ENCODE data around the gene MSH4. TPM values are rescaled to one million over a fixed set of nuclear protein-coding genes. Genes with fewer than 3 reads are reported as not detected.
"Not testable (repeated sequence)": the region's sequence is repeated elsewhere in the genome, so short reads cannot be mapped to it uniquely, and the experiment has no call there.

Gene MSH4
- total RNA-seq, 1 donor from 2014 or later = 0.20 TPM

GRCh38 chr1:75908717-75909152 lies 112.1 kb downstream of the MSH4 start:
- Mint-ChIP-seq H3K27ac (ENCODE audit: unreplicated experiment) (no peak overlapping the region), H3K9me3 (ENCODE audit: low read depth) (peaks cover 17% of the 10 kb centered on the region), H3K4me1 (ENCODE audit: low read depth) (no peaks in the 10 kb centered on the region), H3K4me3 (ENCODE audit: unreplicated experiment) (no peak overlapping the region), H3K27me3 (ENCODE audit: low read depth) (no peaks in the 10 kb centered on the region), H3K36me3 (ENCODE audit: low read depth) (peaks cover 4% of the 10 kb centered on the region)
- peak; percentile 85 for TF ChIP-seq CTCF (IDR thresholded peaks at IDR 0.05)
- DNase-seq (ENCODE audit: low spot score) = no peak

- Mint-ChIP-seq H3K4me1 (ENCODE audit: low read depth) (no peaks in the 10 kb centered on the region), H3K36me3 (ENCODE audit: low read depth) (peaks cover 2% of the 10 kb centered on the region), H3K9me3 (ENCODE audit: low read depth) (peaks cover 3% of the 10 kb centered on the region), H3K27me3 (ENCODE audit: low read depth) (peaks cover 7% of the 10 kb centered on the region), H3K4me3 (ENCODE audit: unreplicated experiment) (no peak overlapping the region), H3K27ac (ENCODE audit: unreplicated experiment) (no peak overlapping the region)
- no peak for DNase-seq (ENCODE audit: low spot score)
- TF ChIP-seq CTCF (IDR thresholded peaks at IDR 0.05) = no peak
Measured at GRCh38 chr1:75916834-75917233, 120.2 kb downstream of the MSH4 start.

GRCh38 chr1:75922698-75923097 lies 126.0 kb downstream of the MSH4 start:
- H3K27me3 Mint-ChIP-seq (ENCODE audit: low read depth) = peaks cover 6% of the 10 kb centered on the region
- H3K4me1 Mint-ChIP-seq (ENCODE audit: low read depth) = no peaks in the 10 kb centered on the region
- no peak for DNase-seq (ENCODE audit: low spot score)
- H3K4me3 Mint-ChIP-seq (ENCODE audit: unreplicated experiment) = no peak overlapping the region
- no peak overlapping the region for H3K27ac Mint-ChIP-seq (ENCODE audit: unreplicated experiment)
- H3K36me3 Mint-ChIP-seq (ENCODE audit: low read depth) = no peaks in the 10 kb centered on the region
- peaks cover 8% of the 10 kb centered on the region for H3K9me3 Mint-ChIP-seq (ENCODE audit: low read depth)
- no peak for TF ChIP-seq CTCF (IDR thresholded peaks at IDR 0.05)

GRCh38 chr1:75932304-75932703 lies 135.6 kb downstream of the MSH4 start, which contains the start of gene ASB17:
Gene ASB17 (minus strand): TSS chr1:75932404. CDS start chr1:75932291, 113 bp downstream.
- no peaks in the 10 kb centered on the region for H3K36me3 Mint-ChIP-seq (ENCODE audit: low read depth)
- no peaks in the 10 kb centered on the region for H3K4me1 Mint-ChIP-seq (ENCODE audit: low read depth)
- H3K27ac Mint-ChIP-seq (ENCODE audit: unreplicated experiment) = no peak within 1 kb of the TSS
- no peak within 1 kb of the TSS for H3K4me3 Mint-ChIP-seq (ENCODE audit: unreplicated experiment)
- H3K27me3 Mint-ChIP-seq (ENCODE audit: low read depth) = no peaks in the 10 kb centered on the region
- DNase-seq (ENCODE audit: low spot score) = no peak
- peaks cover 4% of the 10 kb centered on the region for H3K9me3 Mint-ChIP-seq (ENCODE audit: low read depth)
- TF ChIP-seq CTCF (IDR thresholded peaks at IDR 0.05) = no peak

- Mint-ChIP-seq H3K4me3 (ENCODE audit: unreplicated experiment) (no peak overlapping the region), H3K4me1 (ENCODE audit: low read depth) (no peaks in the 10 kb centered on the region), H3K27me3 (ENCODE audit: low read depth) (peaks cover 5% of the 10 kb centered on the region), H3K36me3 (ENCODE audit: low read depth) (no peaks in the 10 kb centered on the region), H3K27ac (ENCODE audit: unreplicated experiment) (no peak overlapping the region), H3K9me3 (ENCODE audit: low read depth) (no peaks in the 10 kb centered on the region)
- no peak for DNase-seq (ENCODE audit: low spot score)
- no peak for TF ChIP-seq CTCF (IDR thresholded peaks at IDR 0.05)
Measured at GRCh38 chr1:75937034-75937433, 140.4 kb downstream of the MSH4 start.

GRCh38 chr1:75943037-75943436 lies 146.4 kb downstream of the MSH4 start:
- H3K27me3 Mint-ChIP-seq (ENCODE audit: low read depth); H3K4me3 Mint-ChIP-seq (ENCODE audit: unreplicated experiment); DNase-seq (ENCODE audit: low spot score); H3K4me1 Mint-ChIP-seq (ENCODE audit: low read depth); H3K27ac Mint-ChIP-seq (ENCODE audit: unreplicated experiment); H3K36me3 Mint-ChIP-seq (ENCODE audit: low read depth): not testable (repeated sequence)
- H3K9me3 Mint-ChIP-seq (ENCODE audit: low read depth) = peaks cover 22% of the 10 kb centered on the region
